ENCODE results near the gene ADAMTS1. TPM values are rescaled to one million over a fixed set of nuclear protein-coding genes. Genes with fewer than 3 reads are reported as not detected.

The ADAMTS1 gene
- polyA plus RNA-seq, 3 donors, result 0.01 TPM; not detected in 2

DNA sequence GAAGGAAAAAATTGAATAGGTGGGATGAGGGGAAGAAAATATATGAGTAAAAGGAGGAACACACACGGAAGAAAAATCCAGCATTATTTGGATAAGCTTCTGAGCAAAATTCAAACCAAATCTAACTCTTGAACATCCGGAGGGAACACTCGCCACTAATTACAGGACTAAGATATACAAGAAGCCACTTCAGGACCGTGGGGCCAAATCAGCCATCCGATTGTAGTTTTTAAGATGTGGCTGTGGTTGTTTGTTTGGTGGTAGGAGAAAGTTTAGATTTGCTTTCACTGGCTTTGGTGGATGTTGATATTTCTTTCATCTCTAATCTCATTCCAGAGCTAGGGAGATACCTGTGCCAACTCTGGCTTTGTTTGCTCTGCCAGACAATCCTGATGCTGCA lies 43.7 kb upstream of the ADAMTS1 start:
- H3K79me2 ChIP-seq (ENCODE audit: insufficient read depth, low read length), result no peaks in the 10 kb centered on the region
- Mint-ChIP-seq H3K4me3 (no peak overlapping the region), H3K27ac (no peak overlapping the region), H3K9me3 (peaks cover 0 to under 1% (median 0%) of the 10 kb centered on the region in 7 donors), H3K36me3 (no peaks in the 10 kb centered on the region), H3K27me3 (ENCODE audit: low read depth in 3 of 3) (peaks cover 3 to 10% (median 10%) of the 10 kb centered on the region in 3 donors), H3K4me1 (no peaks in the 10 kb centered on the region)
- no peak overlapping the region for H2AFZ ChIP-seq (ENCODE audit: insufficient read depth, low read depth, low read length, poor library complexity, severe bottlenecking)
- TF ChIP-seq, protein P1, sequence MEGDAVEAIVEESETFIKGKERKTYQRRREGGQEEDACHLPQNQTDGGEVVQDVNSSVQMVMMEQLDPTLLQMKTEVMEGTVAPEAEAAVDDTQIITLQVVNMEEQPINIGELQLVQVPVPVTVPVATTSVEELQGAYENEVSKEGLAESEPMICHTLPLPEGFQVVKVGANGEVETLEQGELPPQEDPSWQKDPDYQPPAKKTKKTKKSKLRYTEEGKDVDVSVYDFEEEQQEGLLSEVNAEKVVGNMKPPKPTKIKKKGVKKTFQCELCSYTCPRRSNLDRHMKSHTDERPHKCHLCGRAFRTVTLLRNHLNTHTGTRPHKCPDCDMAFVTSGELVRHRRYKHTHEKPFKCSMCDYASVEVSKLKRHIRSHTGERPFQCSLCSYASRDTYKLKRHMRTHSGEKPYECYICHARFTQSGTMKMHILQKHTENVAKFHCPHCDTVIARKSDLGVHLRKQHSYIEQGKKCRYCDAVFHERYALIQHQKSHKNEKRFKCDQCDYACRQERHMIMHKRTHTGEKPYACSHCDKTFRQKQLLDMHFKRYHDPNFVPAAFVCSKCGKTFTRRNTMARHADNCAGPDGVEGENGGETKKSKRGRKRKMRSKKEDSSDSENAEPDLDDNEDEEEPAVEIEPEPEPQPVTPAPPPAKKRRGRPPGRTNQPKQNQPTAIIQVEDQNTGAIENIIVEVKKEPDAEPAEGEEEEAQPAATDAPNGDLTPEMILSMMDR (IDR thresholded peaks at IDR 0.05), result no peak
- H4K20me1 ChIP-seq (ENCODE audit: insufficient read depth, low read length), result no peaks in the 10 kb centered on the region
- no peaks in the 10 kb centered on the region for H3K4me1 ChIP-seq (ENCODE audit: control insufficient read depth in 1 of 2, insufficient read depth in 2 of 2, low read length in 2 of 2)
- intact Hi-C loops (cut with micrococcal nuclease), result no loop called here
- no peak overlapping the region for H3K9ac ChIP-seq (ENCODE audit: insufficient read depth, low read length, poor library complexity, severe bottlenecking)
- WGBS (ENCODE audit: insufficient coverage), result no CpG with 5 or more reads among the region's 5 CpGs
- no peak for DNase-seq
- H3K4me3 ChIP-seq (replicated peaks in 1 of 3; ENCODE audit: low read depth in 2 of 3, low read length in 3 of 3), result no peak overlapping the region
- no peaks in the 10 kb centered on the region for H3K9me3 ChIP-seq (replicated peaks in 1 of 2; ENCODE audit: control insufficient read depth in 1 of 2, insufficient read depth in 1 of 2, low read length in 2 of 2)
- H3K27me3 ChIP-seq (ENCODE audit: control insufficient read depth in 2 of 2, insufficient read depth in 2 of 2, low read length in 2 of 2), result peaks cover 0 to 5% of the 10 kb centered on the region in 2 donors
- no peaks in the 10 kb centered on the region for H3K36me3 ChIP-seq (replicated peaks in 1 of 2; ENCODE audit: control insufficient read depth in 1 of 2, insufficient read depth in 2 of 2, low read length in 2 of 2)
- H3K27ac ChIP-seq (ENCODE audit: low read depth in 1 of 2, low read length in 2 of 2), result no peak overlapping the region
- H3K4me2 ChIP-seq (replicated peaks; ENCODE audit: extremely low read depth, low read length, poor library complexity, severe bottlenecking), result no peak overlapping the region

DNA sequence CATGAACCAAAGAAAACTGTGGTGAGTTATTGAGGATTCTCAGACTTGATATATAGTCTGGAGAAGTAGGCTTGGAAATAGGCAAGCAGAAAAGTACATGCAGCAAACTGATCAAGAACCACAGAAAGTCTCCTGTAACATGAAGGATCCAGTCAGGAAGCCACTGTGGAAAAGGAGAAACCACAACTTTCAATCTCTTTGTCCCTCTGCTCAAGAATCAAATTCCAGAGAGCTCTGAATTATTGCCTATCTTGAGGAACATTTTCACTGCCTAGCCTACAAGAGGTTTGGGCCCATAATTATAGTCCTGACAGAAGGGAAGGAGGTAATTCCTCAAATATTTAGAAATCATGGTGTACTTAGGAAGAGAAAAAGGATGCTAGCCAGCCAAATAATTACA lies 43.0 kb upstream of the ADAMTS1 start:
- H3K36me3 Mint-ChIP-seq, result no peaks in the 10 kb centered on the region
- Histone ChIP-seq H3K9ac (ENCODE audit: insufficient read depth, low read length, poor library complexity, severe bottlenecking) (no peak overlapping the region), H3K27ac (ENCODE audit: low read depth in 1 of 2, low read length in 2 of 2) (no peak overlapping the region), H2AFZ (ENCODE audit: insufficient read depth, low read depth, low read length, poor library complexity, severe bottlenecking) (no peak overlapping the region), H4K20me1 (ENCODE audit: insufficient read depth, low read length) (no peaks in the 10 kb centered on the region), H3K79me2 (ENCODE audit: insufficient read depth, low read length) (no peaks in the 10 kb centered on the region), H3K36me3 (replicated peaks in 1 of 2; ENCODE audit: control insufficient read depth in 1 of 2, insufficient read depth in 2 of 2, low read length in 2 of 2) (no peaks in the 10 kb centered on the region), H3K27me3 (ENCODE audit: control insufficient read depth in 2 of 2, insufficient read depth in 2 of 2, low read length in 2 of 2) (no peaks in the 10 kb centered on the region), H3K9me3 (replicated peaks in 1 of 2; ENCODE audit: control insufficient read depth in 1 of 2, insufficient read depth in 1 of 2, low read length in 2 of 2) (no peaks in the 10 kb centered on the region), H3K4me1 (ENCODE audit: control insufficient read depth in 1 of 2, insufficient read depth in 2 of 2, low read length in 2 of 2) (no peaks in the 10 kb centered on the region), H3K4me3 (replicated peaks in 1 of 3; ENCODE audit: low read depth in 2 of 3, low read length in 3 of 3) (no peak overlapping the region), H3K4me2 (replicated peaks; ENCODE audit: extremely low read depth, low read length, poor library complexity, severe bottlenecking) (no peak overlapping the region)
- H3K27me3 Mint-ChIP-seq (ENCODE audit: low read depth in 3 of 3), result peaks cover 5 to 10% (median 10%) of the 10 kb centered on the region in 3 donors
- DNase-seq, result no peak
- intact Hi-C loops (cut with micrococcal nuclease), result no loop called here
- TF ChIP-seq, protein P1 (IDR thresholded peaks at IDR 0.05), result no peak
- no peak overlapping the region for H3K27ac Mint-ChIP-seq
- H3K4me1 Mint-ChIP-seq, result no peaks in the 10 kb centered on the region
- H3K4me3 Mint-ChIP-seq, result no peak overlapping the region
- H3K9me3 Mint-ChIP-seq, result no peaks in the 10 kb centered on the region
